HFF-Myc (cell line): ENCODE measurements around the gene JAML.

Experiments
- DNase-seq: peaks from one replicate; pipeline ENCODE4 v3.0.0-alpha.2; 2011; ENCODE audit warnings: low read depth; ENCODE audit errors: extremely low read depth
- H3K4me3 ChIP-seq: replicated peaks from 2 replicates; pipeline ENCODE4 v1.5.1; 2011; ENCODE audit warnings: low read depth, mild to moderate bottlenecking, control low read depth, low read length
- TF ChIP-seq, protein P1 (sequence below): IDR thresholded peaks from 2 replicates; pipeline ENCODE4 v1.5.1; 2012; ENCODE audit warnings: mild to moderate bottlenecking, low read depth, low read length, control low read depth; ENCODE audit errors: missing control alignments

Gene JAML

DNA sequence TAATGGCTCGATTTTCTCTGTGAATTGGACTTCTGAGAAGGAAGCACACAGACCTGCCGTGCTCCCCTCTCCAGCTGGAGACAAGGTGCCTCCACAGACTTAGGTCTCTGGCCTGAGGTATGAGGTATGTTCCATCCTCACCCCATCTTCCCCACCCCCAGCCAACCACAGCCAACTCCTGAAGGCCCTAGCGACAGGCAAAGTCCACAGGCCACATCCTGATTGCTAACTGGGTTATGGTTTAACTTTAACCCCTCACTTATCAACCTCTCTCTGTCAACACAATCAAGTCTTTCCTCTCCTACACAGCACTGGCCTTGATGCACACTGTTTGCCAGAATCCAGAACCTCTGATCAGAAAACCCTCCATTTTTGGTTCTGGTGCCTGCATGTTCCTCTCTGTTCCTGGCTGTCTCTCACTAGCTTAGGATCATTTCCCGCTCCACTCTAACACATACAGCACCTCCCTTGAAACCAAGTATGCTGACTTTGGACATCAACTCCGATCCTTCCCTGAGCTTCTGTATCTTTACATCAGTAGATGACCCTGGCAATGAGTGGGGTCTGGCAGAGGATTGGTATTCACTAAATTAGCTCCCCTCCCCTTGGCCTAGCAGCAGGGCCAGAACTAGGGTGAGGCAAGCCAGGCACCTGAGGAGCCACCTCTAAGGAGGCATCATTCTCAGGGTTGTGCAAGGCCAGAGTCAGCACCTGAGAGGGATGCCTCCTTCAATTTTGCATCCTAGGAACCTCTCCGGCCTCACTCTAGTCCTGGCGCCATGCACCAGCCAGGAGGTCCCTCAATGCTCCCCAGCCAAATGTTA, 22.0 kb downstream of the JAML start:
- H3K4me3 ChIP-seq, result no peak overlapping the region
- TF ChIP-seq, protein P1, sequence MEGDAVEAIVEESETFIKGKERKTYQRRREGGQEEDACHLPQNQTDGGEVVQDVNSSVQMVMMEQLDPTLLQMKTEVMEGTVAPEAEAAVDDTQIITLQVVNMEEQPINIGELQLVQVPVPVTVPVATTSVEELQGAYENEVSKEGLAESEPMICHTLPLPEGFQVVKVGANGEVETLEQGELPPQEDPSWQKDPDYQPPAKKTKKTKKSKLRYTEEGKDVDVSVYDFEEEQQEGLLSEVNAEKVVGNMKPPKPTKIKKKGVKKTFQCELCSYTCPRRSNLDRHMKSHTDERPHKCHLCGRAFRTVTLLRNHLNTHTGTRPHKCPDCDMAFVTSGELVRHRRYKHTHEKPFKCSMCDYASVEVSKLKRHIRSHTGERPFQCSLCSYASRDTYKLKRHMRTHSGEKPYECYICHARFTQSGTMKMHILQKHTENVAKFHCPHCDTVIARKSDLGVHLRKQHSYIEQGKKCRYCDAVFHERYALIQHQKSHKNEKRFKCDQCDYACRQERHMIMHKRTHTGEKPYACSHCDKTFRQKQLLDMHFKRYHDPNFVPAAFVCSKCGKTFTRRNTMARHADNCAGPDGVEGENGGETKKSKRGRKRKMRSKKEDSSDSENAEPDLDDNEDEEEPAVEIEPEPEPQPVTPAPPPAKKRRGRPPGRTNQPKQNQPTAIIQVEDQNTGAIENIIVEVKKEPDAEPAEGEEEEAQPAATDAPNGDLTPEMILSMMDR, result no peak
- no peak for DNase-seq

DNA sequence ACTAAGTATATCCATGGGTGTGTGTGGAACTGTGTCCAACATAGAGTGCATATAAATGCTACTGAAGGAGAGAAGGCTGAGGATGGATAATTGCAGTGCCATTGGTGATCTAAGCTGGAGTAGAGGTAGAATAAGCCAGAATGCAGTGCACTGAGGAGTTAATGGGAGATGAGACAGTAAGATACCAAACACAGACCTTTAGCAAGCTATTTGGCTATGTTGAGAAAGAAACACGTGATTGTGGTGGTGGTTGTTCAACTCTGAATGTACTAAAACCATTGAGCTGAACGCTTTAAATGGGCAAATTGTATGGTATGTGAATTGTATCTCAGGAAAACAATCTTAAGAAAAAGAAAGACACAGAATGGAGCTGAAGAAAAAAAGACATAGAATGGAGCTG, 22.8 kb downstream of the JAML start:
- TF ChIP-seq, protein P1, result no peak
- H3K4me3 ChIP-seq, result no peak overlapping the region

DNA sequence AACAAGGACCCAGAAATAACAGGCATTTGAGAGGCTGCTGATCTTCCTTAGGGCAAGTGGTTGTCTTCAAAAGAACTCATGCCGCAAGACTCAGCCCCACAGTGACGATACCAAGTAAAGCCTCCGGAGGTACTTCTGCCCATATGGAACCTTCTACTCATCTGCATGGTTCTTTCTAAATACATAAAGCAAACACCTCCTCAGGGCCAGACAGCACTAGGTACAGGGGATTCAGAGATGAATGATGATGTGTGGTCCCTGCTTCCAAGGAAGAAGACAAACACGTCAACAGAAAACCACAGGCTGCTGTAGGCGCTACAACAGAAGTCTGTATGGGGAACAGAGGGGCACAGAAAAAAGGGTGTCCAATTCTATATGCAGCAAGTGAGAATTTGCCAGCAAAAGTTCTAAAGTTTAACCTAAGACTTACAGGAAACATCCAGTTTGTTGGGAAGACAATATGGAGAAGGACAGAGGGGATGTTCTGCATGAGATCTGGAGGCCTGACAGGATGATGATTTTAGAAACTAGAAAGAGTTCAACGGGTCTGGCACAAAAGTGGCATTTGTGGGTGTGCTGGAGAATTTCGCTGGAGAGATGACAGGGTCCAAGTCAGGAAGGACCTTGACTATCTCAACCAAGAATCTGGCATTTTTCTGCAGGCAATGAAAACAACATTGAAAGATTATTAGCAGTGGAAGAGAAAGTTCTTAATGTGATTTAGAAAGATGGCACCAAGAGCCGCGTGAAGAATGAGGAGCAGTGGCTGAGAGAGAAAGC, 23.7 kb downstream of the JAML start:
- TF ChIP-seq, protein P1, result no peak
- DNase-seq, result no peak
- H3K4me3 ChIP-seq, result no peak overlapping the region

More for the DNA sequence above, 22.8 kb downstream of the JAML start:
- DNase-seq, result no peak

DNA sequence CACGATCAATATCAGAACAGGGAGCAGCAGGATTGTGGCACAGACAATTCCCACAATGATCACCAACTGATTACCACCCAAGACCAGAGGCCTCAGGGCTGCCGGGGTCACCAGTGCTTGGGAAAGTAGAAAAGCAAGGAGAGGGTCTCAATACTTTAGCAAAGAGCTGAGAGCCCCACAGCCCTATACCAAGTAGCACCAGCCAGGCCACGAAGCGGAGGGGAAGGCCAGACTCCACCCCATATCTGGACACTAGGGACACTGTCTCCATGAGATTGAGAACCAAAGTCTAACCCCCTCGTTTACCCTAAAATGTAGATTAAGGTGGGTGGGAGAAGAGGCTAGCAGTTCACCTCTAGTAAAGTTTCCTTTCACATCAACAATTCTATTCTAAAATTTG, 24.3 kb downstream of the JAML start:
- no peak overlapping the region for H3K4me3 ChIP-seq
- no peak for DNase-seq
- TF ChIP-seq, protein P1, result no peak

DNA sequence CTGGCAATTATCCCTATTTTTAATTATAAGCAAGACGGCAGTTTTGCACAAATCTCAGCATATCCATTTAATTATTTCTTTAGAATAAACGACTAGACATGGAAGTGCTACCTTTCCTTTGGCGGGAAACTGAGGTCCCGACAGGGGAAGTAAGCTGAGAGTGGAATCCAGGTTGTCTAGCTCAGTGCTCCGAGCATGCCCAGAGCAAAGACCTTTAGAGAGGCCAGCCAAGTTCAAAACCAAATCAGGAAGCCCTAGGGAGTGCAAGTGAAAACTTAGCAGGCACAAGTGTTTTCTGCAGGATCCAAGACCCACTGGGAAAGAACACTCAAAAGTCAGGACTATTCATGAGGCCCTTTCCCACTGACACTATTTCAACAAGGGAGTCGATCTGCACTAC, 25.7 kb downstream of the JAML start:
- no peak overlapping the region for H3K4me3 ChIP-seq
- DNase-seq, result no peak
- TF ChIP-seq, protein P1, result no peak

DNA sequence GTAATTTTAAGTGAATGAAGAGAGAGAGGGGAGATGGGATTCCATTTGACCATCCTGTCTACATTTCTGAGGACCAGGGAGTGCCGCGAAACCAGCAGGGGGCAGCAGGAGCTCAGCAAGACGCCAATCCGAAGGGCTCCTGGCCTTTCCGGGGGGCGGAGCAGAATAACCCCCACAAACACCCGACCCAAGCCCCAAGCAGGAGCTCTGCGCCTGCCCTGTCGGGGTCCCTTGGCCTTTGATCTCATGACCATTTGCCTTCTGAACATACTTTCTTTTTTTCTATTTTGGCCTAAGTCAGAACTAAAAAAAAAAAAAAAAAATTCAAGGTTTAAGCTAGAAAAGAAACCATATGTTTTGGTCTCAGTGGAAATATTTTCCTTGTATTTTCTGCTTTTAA, 26.4 kb downstream of the JAML start:
- no peak for DNase-seq
- no peak overlapping the region for H3K4me3 ChIP-seq
- TF ChIP-seq, protein P1, result peak; percentile 91
